ENCODE data around the gene TMEM130. TPM values are rescaled to one million over a fixed set of nuclear protein-coding genes. Genes with fewer than 3 reads are reported as not detected.

The TMEM130 gene
- total and polyA plus RNA-seq, 2 experiments from 2014 or later, result 0.33 to 0.90 TPM

GRCh38 chr7:98911916-98912315, 42.1 kb upstream of the TMEM130 start:
- Histone ChIP-seq H3K4me3 (no peak overlapping the region), H3K9me3 (ENCODE audit: low read depth) (no peaks in the 10 kb centered on the region), H4K20me1 (ENCODE audit: insufficient read depth, poor library complexity, severe bottlenecking) (no peaks in the 10 kb centered on the region), H3K36me3 (replicated peaks; ENCODE audit: insufficient read depth, low read depth) (no peaks in the 10 kb centered on the region), H3K27ac (no peak overlapping the region), H3K9me2 (replicated peaks; ENCODE audit: insufficient read depth) (no peaks in the 10 kb centered on the region), H3K79me2 (no peaks in the 10 kb centered on the region), H3K4me1 (ENCODE audit: insufficient read depth) (no peaks in the 10 kb centered on the region), H2AFZ (no peak overlapping the region), H3K27me3 (no peaks in the 10 kb centered on the region), H3K4me2 (no peak overlapping the region)
- WGBS (ENCODE audit: low lambda C conversion rate, missing lambda C conversion rate), result 84% methylated on average over 5 of the region's 5 CpGs
- no peak for TF ChIP-seq CTCF (IDR thresholded peaks at IDR 0.05; ENCODE audit: poor library complexity)
- no peak for TF ChIP-seq EZH2 (IDR thresholded peaks at IDR 0.05; ENCODE audit: borderline replicate concordance)
- no peak for TF ChIP-seq EZH2phosphoT487 (IDR thresholded peaks at IDR 0.05; ENCODE audit: low read depth, severe bottlenecking, unreplicated experiment)
- DNase-seq (ENCODE audit: low spot score), result no peak

- Histone ChIP-seq H3K27ac (no peak overlapping the region), H3K4me3 (no peak overlapping the region), H3K36me3 (replicated peaks; ENCODE audit: insufficient read depth, low read depth) (no peaks in the 10 kb centered on the region), H3K79me2 (no peaks in the 10 kb centered on the region), H3K4me2 (no peak overlapping the region), H4K20me1 (ENCODE audit: insufficient read depth, poor library complexity, severe bottlenecking) (peaks cover 2% of the 10 kb centered on the region), H3K27me3 (no peaks in the 10 kb centered on the region), H3K9me2 (replicated peaks; ENCODE audit: insufficient read depth) (no peaks in the 10 kb centered on the region), H3K4me1 (ENCODE audit: insufficient read depth) (no peaks in the 10 kb centered on the region), H3K9me3 (ENCODE audit: low read depth) (no peaks in the 10 kb centered on the region), H2AFZ (no peak overlapping the region)
- DNase-seq (ENCODE audit: low spot score), result no peak
- TF ChIP-seq CTCF (IDR thresholded peaks at IDR 0.05; ENCODE audit: poor library complexity), result no peak
- no peak for TF ChIP-seq EZH2 (IDR thresholded peaks at IDR 0.05; ENCODE audit: borderline replicate concordance)
- TF ChIP-seq EZH2phosphoT487 (IDR thresholded peaks at IDR 0.05; ENCODE audit: low read depth, severe bottlenecking, unreplicated experiment), result no peak
- 97% methylated on average over 3 of the region's 3 CpGs for WGBS (ENCODE audit: low lambda C conversion rate, missing lambda C conversion rate)
Measured at GRCh38 chr7:98910427-98910826, 40.6 kb upstream of the TMEM130 start.

GRCh38 chr7:98909487-98909886, 39.7 kb upstream of the TMEM130 start:
- H3K9me2 ChIP-seq (replicated peaks; ENCODE audit: insufficient read depth), result no peaks in the 10 kb centered on the region
- no peak overlapping the region for H3K27ac ChIP-seq
- no peak overlapping the region for H3K4me3 ChIP-seq
- H3K4me2 ChIP-seq, result no peak overlapping the region
- peaks cover 2% of the 10 kb centered on the region for H4K20me1 ChIP-seq (ENCODE audit: insufficient read depth, poor library complexity, severe bottlenecking)
- no peaks in the 10 kb centered on the region for H3K9me3 ChIP-seq (ENCODE audit: low read depth)
- no peaks in the 10 kb centered on the region for H3K27me3 ChIP-seq
- no peaks in the 10 kb centered on the region for H3K4me1 ChIP-seq (ENCODE audit: insufficient read depth)
- DNase-seq (ENCODE audit: low spot score), result no peak
- TF ChIP-seq EZH2phosphoT487 (IDR thresholded peaks at IDR 0.05; ENCODE audit: low read depth, severe bottlenecking, unreplicated experiment) (no peak), CTCF (IDR thresholded peaks at IDR 0.05; ENCODE audit: poor library complexity) (no peak), EZH2 (IDR thresholded peaks at IDR 0.05; ENCODE audit: borderline replicate concordance) (no peak)
- no peak overlapping the region for H2AFZ ChIP-seq
- WGBS (ENCODE audit: low lambda C conversion rate, missing lambda C conversion rate), result 95% methylated on average over 8 of the region's 8 CpGs
- no peaks in the 10 kb centered on the region for H3K36me3 ChIP-seq (replicated peaks; ENCODE audit: insufficient read depth, low read depth)
- H3K79me2 ChIP-seq, result no peaks in the 10 kb centered on the region

GRCh38 chr7:98908585-98908984, 38.8 kb upstream of the TMEM130 start:
- Histone ChIP-seq H3K36me3 (replicated peaks; ENCODE audit: insufficient read depth, low read depth) (no peaks in the 10 kb centered on the region), H3K79me2 (no peaks in the 10 kb centered on the region), H2AFZ (no peak overlapping the region), H3K4me2 (no peak overlapping the region), H3K4me1 (ENCODE audit: insufficient read depth) (no peaks in the 10 kb centered on the region), H3K9me3 (ENCODE audit: low read depth) (no peaks in the 10 kb centered on the region), H3K9me2 (replicated peaks; ENCODE audit: insufficient read depth) (no peaks in the 10 kb centered on the region), H3K27ac (no peak overlapping the region), H4K20me1 (ENCODE audit: insufficient read depth, poor library complexity, severe bottlenecking) (peaks cover 2% of the 10 kb centered on the region), H3K27me3 (no peaks in the 10 kb centered on the region), H3K4me3 (no peak overlapping the region)
- no peak for TF ChIP-seq EZH2phosphoT487 (IDR thresholded peaks at IDR 0.05; ENCODE audit: low read depth, severe bottlenecking, unreplicated experiment)
- no peak for TF ChIP-seq CTCF (IDR thresholded peaks at IDR 0.05; ENCODE audit: poor library complexity)
- no peak for TF ChIP-seq EZH2 (IDR thresholded peaks at IDR 0.05; ENCODE audit: borderline replicate concordance)
- 98% methylated on average over 19 of the region's 19 CpGs for WGBS (ENCODE audit: low lambda C conversion rate, missing lambda C conversion rate)
- DNase-seq (ENCODE audit: low spot score), result no peak
